GM18873 (cell line): Measurements from ENCODE around the gene TP73.

Experiments used
- ATAC-seq: cut with Tn5 transposase; IDR thresholded peaks from one replicate; pipeline ENCODE4 v1.9.1; 2021; ENCODE audit warnings: mild to moderate bottlenecking, moderate library complexity, moderate number of reproducible peaks; ENCODE audit not compliant: unreplicated experiment, low FRiP score

TP73 gene

DNA sequence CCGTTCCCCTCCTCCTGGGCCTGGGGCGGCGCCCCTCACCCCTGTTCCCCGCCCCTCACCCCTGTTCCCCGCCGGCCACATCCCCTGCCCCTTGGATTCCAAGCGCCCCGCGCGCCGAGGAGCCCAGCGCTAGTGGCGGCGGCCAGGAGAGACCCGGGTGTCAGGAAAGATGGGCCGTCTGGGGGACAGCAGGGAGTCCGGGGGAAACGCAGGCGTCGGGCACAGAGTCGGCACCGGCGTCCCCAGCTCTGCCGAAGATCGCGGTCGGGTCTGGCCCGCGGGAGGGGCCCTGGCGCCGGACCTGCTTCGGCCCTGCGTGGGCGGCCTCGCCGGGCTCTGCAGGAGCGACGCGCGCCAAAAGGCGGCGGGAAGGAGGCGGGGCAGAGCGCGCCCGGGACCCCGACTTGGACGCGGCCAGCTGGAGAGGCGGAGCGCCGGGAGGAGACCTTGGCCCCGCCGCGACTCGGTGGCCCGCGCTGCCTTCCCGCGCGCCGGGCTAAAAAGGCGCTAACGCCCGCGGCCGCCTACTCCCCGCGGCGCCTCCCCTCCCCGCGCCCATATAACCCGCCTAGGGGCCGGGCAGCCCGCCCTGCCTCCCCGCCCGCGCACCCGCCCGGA is at the start of gene TP73:
Gene TP73 (plus strand): TSS at position 587 of the 618 bp plus-strand sequence. CDS start 29,850 bp downstream, outside the sequence.
- ATAC-seq = no peak

DNA sequence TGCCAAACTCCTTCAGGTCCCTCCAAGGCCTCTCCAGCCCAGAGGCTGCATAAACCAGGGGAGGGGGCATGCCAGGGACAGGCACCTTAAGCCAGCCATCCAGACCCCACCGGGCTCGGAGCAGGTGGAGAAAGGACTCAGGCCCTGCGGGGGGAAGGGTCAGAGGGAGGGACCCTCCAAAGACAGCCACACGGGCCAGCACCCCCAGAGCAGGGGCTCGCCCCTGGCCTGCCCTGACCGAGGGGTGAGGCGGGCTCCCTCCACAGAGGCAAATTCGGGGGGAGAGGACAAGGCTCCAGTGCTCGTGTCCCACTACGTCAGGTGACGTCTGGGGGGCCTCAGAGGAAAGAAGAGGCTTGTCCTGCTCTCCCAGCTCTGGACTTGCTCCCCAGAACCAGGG is 49.2 kb upstream of the TP73 start:
- ATAC-seq = no peak

DNA sequence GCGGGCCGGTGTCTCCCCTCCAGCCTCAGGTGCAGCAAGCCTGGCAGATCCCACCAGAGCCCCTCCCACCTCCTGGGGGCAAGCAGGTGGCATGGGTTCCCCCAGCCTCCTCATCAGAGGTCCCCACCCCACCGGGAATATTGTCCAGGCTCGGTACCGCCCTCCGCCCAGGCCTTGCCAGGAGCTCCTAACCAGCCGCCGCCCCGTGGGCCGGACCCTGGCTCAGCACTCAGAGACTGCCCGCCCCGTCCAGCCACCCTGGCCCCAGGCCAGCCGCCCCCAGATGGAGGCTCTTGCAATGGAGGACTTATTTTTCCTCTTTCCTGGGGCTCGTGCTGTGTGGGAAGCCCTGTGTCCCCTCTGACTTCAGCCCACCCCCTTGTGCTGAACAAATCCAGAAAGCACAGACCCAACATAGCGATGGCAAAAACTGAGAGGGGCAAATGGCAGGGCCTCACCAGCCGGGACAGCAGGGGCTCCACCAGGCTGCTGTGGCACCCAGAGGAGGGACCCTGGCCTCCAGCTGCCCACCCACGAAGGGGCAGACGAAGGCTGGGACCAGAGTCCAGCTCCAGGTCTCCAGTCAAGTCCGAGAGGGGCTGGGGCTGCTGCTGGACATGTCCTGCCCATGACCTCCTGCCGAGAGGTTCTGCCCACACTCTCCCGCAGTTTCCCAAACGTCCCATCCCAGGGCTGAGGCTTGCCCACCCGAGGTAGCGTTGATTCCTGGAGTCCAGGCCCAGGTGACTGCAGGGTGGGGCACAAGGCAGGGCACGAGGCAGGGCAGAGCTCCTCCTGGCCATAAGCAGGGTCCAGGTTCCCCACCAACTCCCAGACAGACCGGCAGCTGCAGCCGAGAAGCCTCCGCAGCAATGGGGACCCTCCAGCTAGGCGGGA is 48.5 kb upstream of the TP73 start:
- no peak for ATAC-seq

DNA sequence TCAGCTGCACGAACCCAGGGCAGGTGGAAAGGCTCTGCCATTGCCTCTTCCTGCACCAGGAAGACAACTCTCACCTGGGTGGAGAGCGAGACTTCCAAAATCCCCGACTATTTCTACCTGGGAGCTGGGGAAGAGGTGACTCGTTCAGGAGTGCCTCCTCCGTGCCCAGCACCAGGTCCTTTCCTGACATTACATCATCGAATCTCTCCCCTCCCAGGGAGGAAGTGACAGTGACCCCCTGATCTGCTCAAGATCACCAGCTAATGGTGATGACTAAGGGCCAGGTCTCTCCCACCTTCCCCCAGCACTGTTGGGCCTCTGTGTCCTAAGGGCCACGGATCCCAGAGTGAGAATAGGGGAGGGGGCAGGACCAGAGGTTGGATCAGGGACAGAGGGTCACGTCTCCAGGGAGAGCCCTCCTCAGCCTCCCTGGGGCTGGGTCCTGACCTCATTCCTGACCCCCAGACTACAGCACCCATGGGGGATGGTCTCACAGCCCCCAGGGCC is 47.8 kb upstream of the TP73 start:
- ATAC-seq = no peak

DNA sequence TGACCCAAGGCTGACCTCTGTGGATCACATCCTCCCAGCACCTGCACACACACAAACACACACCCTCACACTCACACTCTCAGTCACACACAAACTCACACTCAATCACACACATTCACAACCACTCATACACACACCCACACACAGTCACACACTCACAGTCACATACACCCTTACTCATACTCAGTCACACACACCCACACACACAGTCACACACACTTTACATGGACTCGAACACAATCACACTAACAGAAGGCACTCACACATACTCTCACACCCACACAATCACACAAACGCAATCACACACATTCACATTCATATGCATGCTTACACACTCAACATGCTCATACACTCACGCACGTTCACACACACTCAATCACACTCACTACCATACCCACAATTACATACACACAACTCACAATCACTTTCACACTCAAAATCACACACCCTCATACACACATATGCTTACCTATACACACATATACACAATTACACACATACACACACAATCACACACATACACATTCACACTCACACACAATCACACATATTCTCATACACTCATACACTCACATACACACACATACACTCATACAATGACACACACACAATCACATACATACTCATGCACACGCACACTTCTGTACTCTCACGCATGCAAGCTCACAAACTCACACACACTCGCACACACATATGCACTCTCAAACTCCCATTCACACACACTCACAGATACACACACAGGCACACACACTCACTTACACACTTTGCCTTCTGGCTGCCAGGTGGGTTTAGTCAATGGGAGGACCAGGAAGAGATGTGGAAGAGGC is 47.1 kb upstream of the TP73 start:
- no peak for ATAC-seq

DNA sequence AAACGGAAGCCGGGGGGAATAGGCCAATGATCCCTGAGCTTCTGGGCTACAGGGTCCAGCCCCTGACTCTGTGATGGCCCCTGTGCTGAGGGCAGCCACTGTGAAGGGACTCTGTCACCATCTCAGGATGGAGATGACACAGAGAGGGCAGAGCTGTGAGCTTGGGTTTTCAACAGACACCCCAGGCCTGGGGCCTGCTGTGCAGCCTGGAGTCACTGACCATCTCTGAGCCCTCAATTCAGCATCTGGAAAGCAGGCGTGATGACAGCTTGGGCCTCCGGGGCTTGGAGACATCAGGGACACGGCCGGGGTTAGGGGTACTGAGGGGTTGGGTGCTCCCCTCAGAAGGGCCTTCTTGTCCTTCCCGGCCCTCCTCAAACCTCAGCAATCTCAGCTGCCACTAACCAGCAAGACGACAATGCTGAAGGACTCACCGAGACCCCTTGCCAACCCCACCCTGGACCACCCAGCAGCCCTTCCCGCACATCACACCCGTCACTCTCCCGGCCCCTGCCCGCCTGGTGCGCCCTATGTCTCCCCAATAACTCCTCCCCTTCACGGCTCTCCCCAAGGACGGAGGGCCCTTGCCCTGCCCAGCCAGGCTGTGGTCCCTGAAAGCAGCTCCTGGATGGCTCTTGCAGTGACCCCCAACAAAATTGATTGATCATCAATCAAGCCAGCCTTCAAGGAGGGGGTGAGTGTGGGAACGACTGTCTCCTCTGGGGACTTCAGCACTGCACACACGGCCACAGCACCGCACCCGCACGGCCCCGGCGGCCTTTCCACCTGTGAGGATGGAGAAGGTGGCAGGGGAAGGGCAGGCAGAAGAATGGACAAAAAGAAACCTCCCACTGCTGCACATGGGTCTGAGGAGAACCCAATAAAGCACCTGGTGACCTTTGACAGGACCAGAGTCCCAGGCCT is 45.3 kb upstream of the TP73 start:
- no peak for ATAC-seq

DNA sequence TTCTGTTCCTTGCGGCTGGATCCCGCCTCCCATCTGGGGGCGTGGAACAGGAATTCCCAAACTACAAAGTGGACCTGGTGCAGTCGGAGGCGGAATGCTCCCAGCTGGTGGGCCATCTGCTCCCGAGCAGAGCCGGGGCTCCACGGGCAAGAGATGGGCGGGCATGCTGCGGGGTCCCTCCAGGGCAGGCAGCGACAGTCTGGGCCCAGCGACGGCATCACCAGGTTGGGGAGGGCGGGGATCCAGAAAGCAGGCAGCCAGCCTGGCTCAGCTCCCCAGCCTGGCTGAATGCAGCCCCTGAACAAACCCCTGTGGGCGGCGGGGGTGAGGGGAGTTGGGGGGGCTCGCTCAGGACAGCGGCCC is 44.6 kb upstream of the TP73 start:
- no peak for ATAC-seq

DNA sequence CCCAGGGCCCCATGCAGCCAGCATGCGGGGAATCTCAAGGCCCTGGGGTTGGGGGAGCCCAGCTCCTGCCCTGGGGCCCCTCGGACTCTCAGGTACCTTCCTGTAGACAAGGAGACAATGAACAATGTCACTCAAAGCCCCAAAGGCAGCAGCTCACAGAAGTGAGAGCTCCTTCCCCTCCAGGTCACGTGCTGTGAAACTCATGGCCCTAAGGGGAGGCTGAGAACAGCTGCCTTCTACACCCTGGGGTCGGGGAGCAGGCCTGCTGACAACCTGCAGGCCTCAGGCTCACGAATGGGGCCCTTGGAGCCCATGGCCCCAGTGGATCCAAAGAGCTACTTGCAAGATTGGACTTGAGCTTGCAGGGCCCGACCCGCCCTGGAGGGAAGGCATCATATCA is 44.2 kb upstream of the TP73 start:
- ATAC-seq = no peak

DNA sequence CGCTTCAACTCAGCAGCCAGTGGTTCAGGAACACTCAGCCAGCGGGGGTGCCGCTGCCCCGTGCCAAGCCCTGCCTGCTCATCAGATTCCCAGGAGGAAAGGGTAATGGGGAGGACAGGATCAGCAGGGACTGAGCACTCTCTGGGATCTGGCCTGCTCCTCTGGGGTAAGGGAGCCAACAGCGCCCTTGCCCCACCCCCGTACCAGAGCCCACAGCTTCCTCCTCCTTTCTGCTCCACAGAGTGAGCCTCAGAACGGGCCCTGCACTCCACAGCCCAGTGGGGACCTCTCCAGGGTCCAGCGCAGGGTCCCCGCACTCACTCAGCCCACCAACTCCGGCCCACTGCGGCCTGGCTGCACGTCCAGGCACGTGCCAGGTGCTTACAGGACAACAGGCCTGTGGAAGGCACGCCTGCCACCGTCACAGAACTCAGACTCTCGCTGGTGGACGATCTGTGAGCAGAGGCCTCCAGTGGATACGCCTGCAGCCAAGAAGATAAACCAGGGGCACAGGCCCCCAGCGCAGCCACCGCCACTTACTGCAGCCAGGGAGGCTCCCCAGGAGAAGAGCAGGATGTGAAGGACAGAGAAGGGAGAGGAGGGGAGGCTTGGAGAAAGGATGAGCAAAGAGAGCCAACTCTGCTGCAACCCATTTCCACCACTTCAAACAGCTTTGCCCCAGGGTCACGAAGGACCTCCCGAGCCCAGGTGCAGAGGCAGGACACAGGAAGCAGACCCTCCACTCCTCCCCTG is 43.1 kb upstream of the TP73 start:
- no peak for ATAC-seq

DNA sequence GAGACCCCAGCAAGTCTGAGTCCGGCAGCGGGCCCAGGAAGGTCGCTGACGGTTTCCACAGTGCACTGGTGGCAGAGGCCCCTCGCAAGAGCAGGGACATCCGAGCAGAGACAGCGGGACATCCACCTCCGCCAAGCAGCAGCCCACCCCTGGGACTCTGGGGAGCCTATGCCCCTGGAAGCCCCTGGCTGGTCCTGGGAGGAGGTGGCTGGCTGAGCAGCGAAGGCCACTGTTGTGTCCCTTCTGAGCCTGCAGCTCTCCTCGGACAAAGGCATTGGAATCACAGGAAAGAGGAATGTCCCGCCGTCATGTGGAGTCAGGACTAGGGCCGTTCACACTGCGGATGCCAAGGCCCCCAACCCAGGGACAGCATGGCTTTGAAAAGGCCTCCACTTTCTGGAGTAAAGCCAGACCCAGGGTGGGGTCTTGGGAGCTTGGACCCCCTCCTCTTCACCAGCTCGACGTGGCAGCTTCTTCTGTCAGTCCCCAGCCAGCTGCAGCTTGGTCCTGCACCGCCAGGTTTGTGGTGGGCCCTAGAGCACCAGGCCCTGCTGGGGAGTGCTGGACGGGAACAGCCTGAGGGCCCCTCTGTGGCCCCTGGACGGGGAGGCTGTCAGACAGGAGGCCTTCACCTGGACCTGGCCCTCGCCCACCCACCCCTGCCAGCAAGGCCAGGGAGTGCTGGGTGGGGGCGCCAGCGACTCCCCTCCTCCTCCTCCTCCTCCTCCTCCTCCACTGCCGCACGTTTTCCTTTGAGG is 42.4 kb upstream of the TP73 start:
- ATAC-seq = no peak

DNA sequence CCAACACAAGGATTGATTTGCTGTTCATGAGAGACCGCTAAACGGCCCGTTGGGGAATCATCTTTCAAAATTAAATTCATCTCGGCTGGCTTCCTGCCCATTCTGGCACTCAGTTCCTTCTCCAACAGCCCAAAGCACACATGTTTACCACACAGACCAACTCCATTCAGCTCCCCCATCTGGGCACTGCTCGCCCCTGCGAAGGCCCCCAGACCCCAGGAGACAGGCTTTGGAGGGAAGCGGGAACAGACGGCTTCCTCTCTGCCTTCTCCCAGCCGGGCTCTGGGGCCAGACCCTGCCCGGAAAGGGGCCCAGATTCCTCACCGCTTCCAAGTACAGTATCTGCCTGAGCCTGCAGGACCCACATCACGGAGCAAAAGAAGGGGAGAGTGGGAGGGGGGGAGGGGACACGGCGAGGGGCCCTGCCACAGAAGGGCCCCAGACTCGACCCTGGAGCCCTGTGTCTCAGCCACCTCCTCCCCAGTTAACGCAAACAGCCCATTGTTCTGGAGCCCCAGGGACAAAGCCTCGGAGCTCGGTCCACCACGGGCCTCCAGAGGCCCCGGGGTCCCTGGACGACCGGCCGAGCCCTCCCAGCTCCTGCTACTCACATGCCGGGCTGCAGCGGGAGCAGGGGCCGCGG is 41.7 kb upstream of the TP73 start:
- ATAC-seq = no peak

DNA sequence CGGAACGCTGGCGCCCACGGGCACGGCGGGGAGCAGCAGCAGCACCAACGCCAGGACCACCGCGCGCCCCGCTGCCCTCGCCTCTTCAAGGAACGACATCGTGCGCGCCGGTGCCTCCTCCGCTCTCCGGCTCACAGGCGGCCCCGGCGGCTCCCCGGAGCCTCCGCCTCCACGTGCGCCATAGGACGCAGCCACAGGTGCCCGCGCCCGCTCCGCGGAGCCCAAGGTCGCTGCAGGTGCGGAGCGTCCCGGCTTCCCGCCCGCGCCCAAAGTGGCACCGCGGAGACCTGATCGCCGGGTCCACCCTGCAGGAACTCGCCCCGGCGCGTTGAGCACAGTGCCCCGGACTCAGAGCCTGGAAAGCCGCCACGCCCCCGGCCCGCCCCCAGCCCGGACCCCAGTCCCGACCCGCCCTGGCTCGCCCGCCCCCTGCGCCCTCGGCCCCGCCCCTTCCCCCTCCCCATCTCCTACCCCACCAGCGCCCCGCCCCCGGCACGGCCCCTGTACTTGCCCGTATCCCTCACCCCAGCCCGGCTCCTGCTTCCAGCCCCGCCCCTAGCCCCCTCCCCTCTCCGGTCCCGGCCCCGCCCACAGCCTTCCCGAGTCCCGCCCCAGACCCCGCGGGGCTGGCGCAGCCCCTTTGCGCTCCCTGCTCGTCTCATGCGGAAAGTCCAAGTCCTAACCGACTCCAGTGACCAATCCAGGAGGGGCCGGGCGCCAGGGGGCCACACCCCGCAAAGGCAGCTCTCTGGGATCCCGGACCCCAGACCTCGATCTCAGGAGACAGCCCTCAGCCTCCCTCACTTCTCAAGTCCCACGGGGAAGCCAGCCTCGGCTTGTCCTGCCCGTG is 40.9 kb upstream of the TP73 start, which contains the start of gene MEGF6:
Gene MEGF6 (minus strand): TSS at position 339 of the 850 bp plus-strand sequence. CDS start 240 bp downstream, at position 99.
- ATAC-seq = no peak

DNA sequence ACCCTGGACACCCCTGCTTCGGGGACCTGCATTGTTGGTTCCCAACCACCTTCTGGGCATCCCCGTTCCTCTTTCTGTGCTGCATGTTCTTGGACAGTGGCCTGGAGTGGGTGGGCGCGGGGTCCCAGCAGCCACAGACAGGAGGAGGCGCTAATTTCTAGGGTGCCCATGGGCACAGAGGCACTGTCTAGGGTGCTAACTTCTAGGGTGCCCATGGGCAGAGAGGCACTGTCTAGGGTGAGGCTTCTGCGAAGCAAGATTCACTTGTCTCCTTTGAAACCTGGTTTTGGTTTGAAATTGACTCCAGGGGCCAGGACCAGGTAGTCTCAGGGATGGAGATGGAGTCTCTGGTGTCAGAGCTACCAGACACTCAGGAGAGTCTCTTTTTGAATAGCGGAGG is 40.2 kb upstream of the TP73 start:
- no peak for ATAC-seq

DNA sequence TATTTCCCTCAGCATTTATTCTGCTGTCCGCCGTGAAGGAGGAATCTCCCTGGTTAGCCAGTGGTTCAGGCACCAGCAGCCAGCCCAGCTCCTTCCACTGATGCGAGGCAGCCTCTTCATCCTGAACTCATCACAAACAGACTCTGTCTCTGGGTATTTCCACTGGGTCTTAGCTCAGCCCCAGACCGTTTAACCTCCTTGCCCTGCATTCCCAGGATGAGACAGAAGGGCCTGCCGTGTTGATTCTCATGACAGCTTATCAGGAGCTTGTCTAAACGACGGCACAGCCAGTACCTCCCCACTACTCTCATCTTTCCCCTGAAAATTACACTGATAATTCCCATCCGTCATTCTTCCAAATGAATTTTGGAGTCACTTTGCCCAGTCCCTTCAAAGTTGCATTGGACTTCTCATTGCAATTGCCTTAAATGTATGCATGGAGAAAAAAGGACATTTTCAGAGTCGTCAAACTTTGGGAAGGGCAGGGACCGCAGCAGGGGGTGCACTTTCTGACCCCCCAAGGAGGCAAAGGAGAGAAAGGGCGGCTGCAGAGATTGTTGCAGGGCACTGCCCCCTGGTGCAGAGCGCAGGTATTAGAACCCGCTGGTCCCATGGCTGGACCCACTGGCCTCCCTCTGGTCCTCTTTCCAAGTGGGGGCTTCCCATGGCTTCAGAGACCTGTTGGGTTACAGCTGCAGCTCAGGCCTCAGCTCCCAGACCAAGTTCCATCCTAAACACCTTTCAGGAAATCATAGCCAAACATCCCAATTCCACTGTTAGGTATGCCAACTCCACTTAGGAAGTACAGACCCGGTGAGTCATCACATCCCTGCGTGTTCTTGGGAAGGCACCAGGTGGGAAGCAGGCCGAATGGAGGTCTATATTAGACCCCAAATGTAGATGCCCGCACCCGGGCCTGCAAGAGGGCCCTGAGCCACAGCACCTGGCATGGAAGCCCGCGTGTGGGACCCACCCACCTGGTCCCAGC is 37.3 kb upstream of the TP73 start:
- no peak for ATAC-seq

DNA sequence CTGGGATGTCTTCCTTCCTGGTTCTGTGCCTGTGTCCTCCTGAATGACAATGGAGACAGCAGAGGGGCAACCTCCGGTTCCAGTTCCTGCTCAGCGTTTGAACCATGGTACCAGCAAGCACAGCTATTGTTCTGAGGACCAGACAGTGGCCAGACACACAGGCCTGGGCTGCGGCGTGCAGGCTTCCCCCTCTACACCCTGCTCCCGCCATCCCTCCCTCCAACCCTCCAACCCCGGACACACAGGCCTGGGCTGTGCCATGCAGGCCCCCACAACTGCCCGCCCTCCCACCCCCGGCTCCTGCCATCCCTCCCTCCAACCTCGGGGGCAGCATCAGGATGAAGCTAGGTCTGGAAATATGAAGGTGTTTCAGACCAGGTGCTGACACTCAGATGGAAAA is 35.5 kb upstream of the TP73 start:
- no peak for ATAC-seq

DNA sequence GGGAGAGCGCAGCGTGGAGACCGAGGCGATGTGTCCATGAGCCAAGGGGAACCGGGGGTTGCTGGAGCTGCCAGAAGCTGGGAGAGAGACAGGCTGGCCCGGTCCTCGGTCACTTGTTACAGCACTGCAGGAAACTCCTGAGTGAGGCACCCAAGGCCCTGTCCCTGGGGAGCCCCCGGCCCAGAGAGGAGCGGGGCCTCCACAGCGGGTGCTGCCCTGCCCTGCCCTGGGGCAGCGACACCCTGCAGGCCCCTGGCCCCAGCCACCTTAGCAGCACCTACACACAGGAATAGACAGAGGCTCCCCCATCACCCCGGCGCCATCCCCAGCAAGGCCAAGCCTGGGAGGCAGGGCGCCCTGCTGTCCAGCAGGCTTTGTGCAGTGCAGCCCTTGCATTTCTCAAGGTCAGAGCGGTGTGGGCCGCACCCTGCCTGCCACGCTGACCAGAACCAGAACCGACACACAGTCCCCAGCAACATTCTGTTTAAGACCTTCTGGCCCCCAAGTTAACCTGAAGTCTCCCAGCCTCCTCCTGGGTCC is 34.4 kb upstream of the TP73 start:
- ATAC-seq = no peak
